ENCODE measurements around the gene RBM3.

Gene RBM3

DNA sequence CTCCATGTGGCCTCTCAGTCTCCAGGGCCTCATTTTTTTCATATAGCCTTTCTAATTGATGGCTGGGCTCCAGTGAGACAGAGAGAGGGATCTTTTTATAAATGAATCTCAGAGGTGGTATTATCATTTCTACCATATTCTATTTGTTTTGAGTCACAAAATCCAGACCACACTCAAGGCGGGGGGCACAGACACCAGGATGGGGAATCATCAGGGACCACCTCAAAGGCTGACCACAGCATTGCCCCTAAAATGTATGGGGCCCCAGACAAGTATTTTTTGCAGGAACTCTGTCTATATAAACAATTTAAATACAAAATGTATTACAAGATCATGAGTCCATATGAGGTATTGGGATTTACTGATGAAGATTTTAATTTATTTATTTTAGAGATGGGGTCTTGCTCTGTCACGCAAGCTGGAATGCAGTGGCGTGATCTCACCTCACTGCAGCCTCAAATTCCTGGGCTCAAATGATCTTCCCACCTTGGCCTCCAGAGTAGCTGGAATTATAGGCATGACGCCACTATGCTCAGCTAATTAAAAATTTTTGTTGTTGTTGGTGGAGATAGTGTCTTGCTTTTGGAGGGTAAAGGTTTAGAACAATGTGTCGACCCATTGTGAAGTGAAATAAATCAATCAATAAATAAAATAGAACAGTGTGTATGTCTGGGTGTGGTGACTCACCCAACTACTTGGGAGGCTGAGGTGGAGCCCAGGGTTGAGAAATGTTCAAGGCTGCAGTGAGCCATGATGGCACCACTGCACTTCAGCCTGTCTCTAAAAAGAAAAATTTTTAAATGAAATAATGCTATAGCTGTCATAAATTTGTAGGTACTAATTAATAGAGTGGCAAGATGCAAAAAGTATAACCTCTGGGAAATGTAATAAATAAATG, 52.4 kb downstream of the RBM3 start:
- no peak for DNase-seq

Data from SHP77 (cell line).